Stimulated activated CD8-positive, alpha-beta memory T cell treated with anti-CD3 and anti-CD28 coated beads, Interleukin-4, amount 100 ng/mL, for 24 hours (primary cell): ENCODE data around the gene RALGPS2.
"Not testable (repeated sequence)": the region's sequence is repeated elsewhere in the genome, so short reads cannot be mapped to it uniquely, and the experiment has no call there.

Experiments
- DNase-seq: peaks from one replicate; pipeline ENCODE4 v3.0.0-alpha.2; 2020; ENCODE audit warnings: low read depth

RALGPS2 gene

GRCh38 chr1:178942285-178943198, 217.5 kb downstream of the RALGPS2 start:
- no peak for DNase-seq

GRCh38 chr1:178944729-178945128, 219.7 kb downstream of the RALGPS2 start:
- DNase-seq, result no peak

GRCh38 chr1:178945763-178946266, 220.8 kb downstream of the RALGPS2 start:
- no peak for DNase-seq

GRCh38 chr1:178946416-178946815, 221.4 kb downstream of the RALGPS2 start:
- no peak for DNase-seq

- no peak for DNase-seq
Observed at GRCh38 chr1:178946855-178947676, 222.0 kb downstream of the RALGPS2 start.

GRCh38 chr1:178947677-178947981, 222.6 kb downstream of the RALGPS2 start:
- no peak for DNase-seq

GRCh38 chr1:178948676-178949075, 223.6 kb downstream of the RALGPS2 start:
- DNase-seq, result no peak

GRCh38 chr1:178949866-178950265, 224.8 kb downstream of the RALGPS2 start:
- not testable (repeated sequence) for DNase-seq

GRCh38 chr1:178951600-178951999, 226.6 kb downstream of the RALGPS2 start:
- DNase-seq, result no peak

GRCh38 chr1:178953034-178953433, 228.0 kb downstream of the RALGPS2 start:
- no peak for DNase-seq

- no peak for DNase-seq
Observed at GRCh38 chr1:178953538-178954324, 228.7 kb downstream of the RALGPS2 start.

- no peak for DNase-seq
Observed at GRCh38 chr1:178954325-178954690, 229.3 kb downstream of the RALGPS2 start.

- no peak for DNase-seq
Observed at GRCh38 chr1:178954937-178955336, 229.9 kb downstream of the RALGPS2 start.

GRCh38 chr1:178955391-178955954, 230.4 kb downstream of the RALGPS2 start:
- DNase-seq, result no peak

- no peak for DNase-seq
Observed at GRCh38 chr1:178958491-178958890, 233.4 kb downstream of the RALGPS2 start.

- no peak for DNase-seq
Observed at GRCh38 chr1:178959543-178960460, 234.8 kb downstream of the RALGPS2 start.

GRCh38 chr1:178960482-178961240, 235.6 kb downstream of the RALGPS2 start:
- no peak for DNase-seq

GRCh38 chr1:178961331-178961730, 236.3 kb downstream of the RALGPS2 start:
- no peak for DNase-seq

GRCh38 chr1:178961868-178962267, 236.8 kb downstream of the RALGPS2 start:
- no peak for DNase-seq
